Esophagus squamous epithelium (tissue), 4 donors: Measurements from ENCODE around the gene DRD3.

Source experiments
- POLR2A ChIP-seq, 4 donors: fragments of 450-650 bp; IDR thresholded peaks; one replicate each; pipeline ENCODE4 v1.6.1; 2017; ENCODE audit warnings: antibody characterized with exemption in 4 of 4, mild to moderate bottlenecking in 4 of 4, moderate library complexity in 3 of 4
- TF ChIP-seq, protein P1 (sequence below), 6 experiments: fragments of 450-650 bp in 4 of 6; fragments of 200-600 bp in 2 of 6; sonication (generic) in 2 of 6; IDR thresholded peaks; one replicate each; pipeline ENCODE4 v1.5.1; 2016 to 2019; ENCODE audit warnings: antibody characterized with exemption in 6 of 6, mild to moderate bottlenecking in 4 of 6, moderate library complexity in 4 of 6

DNA sequence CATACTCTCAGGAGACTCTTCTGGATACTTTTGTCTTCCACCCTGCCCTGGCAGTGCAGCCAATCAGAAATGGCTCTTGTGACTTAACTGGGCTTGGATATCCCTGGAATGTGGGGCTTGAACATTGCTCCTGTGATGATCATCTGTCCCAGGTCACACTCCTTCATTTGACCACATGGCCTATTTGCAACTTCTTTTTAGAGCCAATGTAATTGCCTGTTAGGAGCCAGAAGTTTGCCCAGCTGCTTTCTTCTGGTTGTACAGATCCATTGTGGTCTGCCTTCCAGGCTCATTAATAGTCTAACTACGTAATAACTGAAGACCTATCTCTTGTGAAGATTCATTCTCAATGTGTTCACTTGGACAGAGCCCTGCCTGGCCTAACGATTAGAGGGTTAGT, 92.5 kb downstream of the DRD3 start:
- TF ChIP-seq, protein P1, sequence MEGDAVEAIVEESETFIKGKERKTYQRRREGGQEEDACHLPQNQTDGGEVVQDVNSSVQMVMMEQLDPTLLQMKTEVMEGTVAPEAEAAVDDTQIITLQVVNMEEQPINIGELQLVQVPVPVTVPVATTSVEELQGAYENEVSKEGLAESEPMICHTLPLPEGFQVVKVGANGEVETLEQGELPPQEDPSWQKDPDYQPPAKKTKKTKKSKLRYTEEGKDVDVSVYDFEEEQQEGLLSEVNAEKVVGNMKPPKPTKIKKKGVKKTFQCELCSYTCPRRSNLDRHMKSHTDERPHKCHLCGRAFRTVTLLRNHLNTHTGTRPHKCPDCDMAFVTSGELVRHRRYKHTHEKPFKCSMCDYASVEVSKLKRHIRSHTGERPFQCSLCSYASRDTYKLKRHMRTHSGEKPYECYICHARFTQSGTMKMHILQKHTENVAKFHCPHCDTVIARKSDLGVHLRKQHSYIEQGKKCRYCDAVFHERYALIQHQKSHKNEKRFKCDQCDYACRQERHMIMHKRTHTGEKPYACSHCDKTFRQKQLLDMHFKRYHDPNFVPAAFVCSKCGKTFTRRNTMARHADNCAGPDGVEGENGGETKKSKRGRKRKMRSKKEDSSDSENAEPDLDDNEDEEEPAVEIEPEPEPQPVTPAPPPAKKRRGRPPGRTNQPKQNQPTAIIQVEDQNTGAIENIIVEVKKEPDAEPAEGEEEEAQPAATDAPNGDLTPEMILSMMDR (IDR thresholded peaks at IDR 0.05) = no peak
- TF ChIP-seq POLR2A (IDR thresholded peaks at IDR 0.05) = no peak
